IMR-90 (cell line): ENCODE measurements around the gene ACADS. TPM values are rescaled to one million over a fixed set of nuclear protein-coding genes. Genes with fewer than 3 reads are reported as not detected.

Experiments
- ATAC-seq: fragments of 200-7000 bp; cut with Tn5 transposase; 2 replicates; pipeline ENCODE4 v1.9.1; 2020; ENCODE audit warnings: low read depth, mild to moderate bottlenecking, moderate library complexity
- BruUV-seq: library from RNA; stranded (reverse); fragments of 400-500 nt; replicated peaks from 2 replicates; lab custom pipeline; 2021; lab: Mats Ljungman, UMichigan
- CTCF ChIA-PET: fragments of 300-600 bp; formaldehyde crosslinking; extraction: SDS; loops from one replicate; lab custom pipeline; 2021; ENCODE audit warnings: antibody characterized with exemption; lab: Yijun Ruan, JAX
- POLR2A ChIA-PET: fragments of 300-600 bp; sonication (Branson Sonifier 250); formaldehyde crosslinking; loops from one replicate; lab custom pipeline; 2022; ENCODE audit warnings: antibody characterized with exemption; ENCODE audit not compliant: unreplicated experiment; lab: Charles Lee
- DNase-seq: peaks from one replicate; pipeline ENCODE4 v3.0.0; 2013
- H2AFZ ChIP-seq: replicated peaks from 2 replicates; pipeline ENCODE3; 2013; ENCODE audit warnings: low read length, mild to moderate bottlenecking; ENCODE audit not compliant: poor library complexity
- H2AK5ac ChIP-seq: 2 replicates; pipeline ENCODE4 v1.6.1; 2013; ENCODE audit warnings: low read depth, low read length, inconsistent platforms
- H2AK9ac ChIP-seq: replicated peaks from 2 replicates; pipeline ENCODE3; 2013; ENCODE audit warnings: mild to moderate bottlenecking, low read depth, low read length, moderate library complexity; ENCODE audit not compliant: poor library complexity
- H2BK120ac ChIP-seq: 2 replicates; pipeline ENCODE4 v1.6.1; 2013; ENCODE audit warnings: low read depth, low read length, inconsistent platforms
- H2BK15ac ChIP-seq: 3 replicates; pipeline ENCODE4 v1.6.1; 2013; ENCODE audit warnings: low read depth, low read length, inconsistent platforms
- H2BK20ac ChIP-seq: 2 replicates; pipeline ENCODE4 v1.6.1; 2013; ENCODE audit warnings: low read depth, mild to moderate bottlenecking, inconsistent platforms, low read length, moderate library complexity
- H2BK5ac ChIP-seq: 2 replicates; pipeline ENCODE4 v1.6.1; 2013; ENCODE audit warnings: mild to moderate bottlenecking, low read depth, low read length, inconsistent platforms; ENCODE audit not compliant: poor library complexity, severe bottlenecking
- H3K14ac ChIP-seq: replicated peaks from 2 replicates; pipeline ENCODE4 v1.6.1; 2013; ENCODE audit warnings: low read depth, low read length, inconsistent platforms
- H3K18ac ChIP-seq: 2 replicates; pipeline ENCODE4 v1.6.1; 2013; ENCODE audit warnings: low read depth, low read length, control low read depth
- H3K23ac ChIP-seq: 2 replicates; pipeline ENCODE4 v1.6.1; 2013; ENCODE audit warnings: low read depth, low read length, inconsistent platforms
- H3K27ac ChIP-seq: 2 replicates; pipeline ENCODE4 v1.5.1; 2013; ENCODE audit warnings: mild to moderate bottlenecking, control low read depth, low read length; ENCODE audit not compliant: insufficient read depth
- H3K27me3 ChIP-seq: 2 replicates; pipeline ENCODE4 v1.6.1; 2013; ENCODE audit warnings: low read length; ENCODE audit not compliant: control insufficient read depth, insufficient read depth
- H3K36me3 ChIP-seq: 2 replicates; pipeline ENCODE4 v1.6.1; 2013; ENCODE audit warnings: low read length, mixed read lengths; ENCODE audit not compliant: control insufficient read depth, insufficient read depth
- H3K4ac ChIP-seq: 2 replicates; pipeline ENCODE4 v1.6.1; 2013; ENCODE audit warnings: low read depth, low read length, inconsistent platforms
- H3K4me1 ChIP-seq: 2 replicates; pipeline ENCODE4 v1.6.1; 2013; ENCODE audit warnings: low read length, mixed read lengths; ENCODE audit not compliant: control insufficient read depth, insufficient read depth
- H3K4me2 ChIP-seq: 2 replicates; pipeline ENCODE4 v1.6.1; 2013; ENCODE audit warnings: low read depth, mild to moderate bottlenecking, control low read depth, low read length, moderate library complexity
- H3K4me3 ChIP-seq: 2 replicates; pipeline ENCODE4 v1.5.1; 2013; ENCODE audit warnings: low read depth, mild to moderate bottlenecking, control low read depth, low read length, moderate library complexity; ENCODE audit not compliant: insufficient read depth
- H3K56ac ChIP-seq: 2 replicates; pipeline ENCODE4 v1.6.1; 2013; ENCODE audit warnings: low read length, inconsistent platforms; ENCODE audit not compliant: insufficient read depth; ENCODE audit errors: extremely low read depth
- H3K79me1 ChIP-seq, 2 experiments: 2 replicates each; pipeline ENCODE4 v1.6.1; 2013; ENCODE audit warnings: low read length in 2 of 2, inconsistent platforms in 1 of 2, low read depth in 1 of 2
- H3K9ac ChIP-seq: 2 replicates; pipeline ENCODE4 v1.6.1; 2013; ENCODE audit warnings: low read depth, low read length, control low read depth
- H3K9me1 ChIP-seq: 2 replicates; pipeline ENCODE4 v1.6.1; 2013; ENCODE audit warnings: low read length, inconsistent platforms; ENCODE audit not compliant: insufficient read depth
- H3K9me3 ChIP-seq: 2 replicates; pipeline ENCODE4 v1.6.1; 2013; ENCODE audit warnings: low read length; ENCODE audit not compliant: control insufficient read depth, insufficient read depth
- H4K20me1 ChIP-seq: 2 replicates; pipeline ENCODE4 v1.6.1; 2013; ENCODE audit warnings: low read length, inconsistent platforms; ENCODE audit not compliant: insufficient read depth
- H4K5ac ChIP-seq: 2 replicates; pipeline ENCODE4 v1.6.1; 2013; ENCODE audit warnings: mild to moderate bottlenecking, low read depth, low read length, control low read depth
- H4K8ac ChIP-seq, 2 experiments: 2 replicates each; pipeline ENCODE4 v1.6.1; 2013; ENCODE audit warnings: low read depth in 2 of 2, low read length in 2 of 2, control low read depth in 1 of 2, inconsistent platforms in 1 of 2
- H4K91ac ChIP-seq: 2 replicates; pipeline ENCODE4 v1.6.1; 2013; ENCODE audit warnings: low read depth, low read length, inconsistent platforms; ENCODE audit not compliant: insufficient read depth
- BHLHE40 ChIP-seq: fragments of 150-350 bp; IDR thresholded peaks from 2 replicates; pipeline ENCODE4 v1.6.1; 2016; ENCODE audit warnings: mild to moderate bottlenecking, low read depth, low read length
- CEBPB ChIP-seq: IDR thresholded peaks from 2 replicates; pipeline ENCODE4 v1.6.1; 2012; ENCODE audit warnings: low read depth, low read length, improper control_type of control experiment
- CHD1 ChIP-seq: IDR thresholded peaks from 2 replicates; pipeline ENCODE4 v1.6.1; 2012; ENCODE audit warnings: low read depth, low read length, improper control_type of control experiment
- FOS ChIP-seq: fragments of 150-350 bp; IDR thresholded peaks from 2 replicates; pipeline ENCODE4 v1.6.1; 2016; ENCODE audit warnings: low read depth, low read length
- MAFK ChIP-seq: IDR thresholded peaks from 2 replicates; pipeline ENCODE4 v1.6.1; 2012; ENCODE audit warnings: low read depth, low read length, improper control_type of control experiment
- MAZ ChIP-seq: IDR thresholded peaks from 2 replicates; pipeline ENCODE4 v1.6.1; 2012; ENCODE audit warnings: low read depth, mild to moderate bottlenecking, low read length, improper control_type of control experiment, moderate library complexity, borderline replicate concordance
- MXI1 ChIP-seq: IDR thresholded peaks from 2 replicates; pipeline ENCODE4 v1.6.1; 2012; ENCODE audit warnings: low read depth, mild to moderate bottlenecking, low read length, moderate library complexity, borderline replicate concordance
- NFE2L2 ChIP-seq: fragments of 150-350 bp; IDR thresholded peaks from 2 replicates; pipeline ENCODE4 v1.6.1; 2016; ENCODE audit warnings: low read depth, mild to moderate bottlenecking, low read length
- POLR2A ChIP-seq: IDR thresholded peaks from 2 replicates; pipeline ENCODE4 v1.6.1; 2012; ENCODE audit warnings: mild to moderate bottlenecking, low read depth, low read length
- RAD21 ChIP-seq: IDR thresholded peaks from 2 replicates; pipeline ENCODE4 v1.6.1; 2012; ENCODE audit warnings: low read length, improper control_type of control experiment
- RCOR1 ChIP-seq: IDR thresholded peaks from 2 replicates; pipeline ENCODE4 v1.6.1; 2012; ENCODE audit warnings: mild to moderate bottlenecking, low read length, improper control_type of control experiment; ENCODE audit not compliant: insufficient replicate concordance
- RFX5 ChIP-seq: IDR thresholded peaks from 2 replicates; pipeline ENCODE4 v1.8.0; 2012; ENCODE audit warnings: low read depth, mild to moderate bottlenecking, low read length, moderate library complexity
- SMC3 ChIP-seq: fragments of 150-350 bp; IDR thresholded peaks from 2 replicates; pipeline ENCODE4 v1.6.1; 2016; ENCODE audit warnings: low read depth, mild to moderate bottlenecking, antibody characterized with exemption, low read length, moderate library complexity
- WGBS, 2 experiments: methylation state at CpG; one replicate each; pipeline versions ENCODE4 v1.1.5 to v1.1.7; 2013; ENCODE audit warnings: missing lambda C conversion rate in 2 of 2; ENCODE audit not compliant: insufficient read length in 1 of 2; ENCODE audit errors: extremely low coverage in 2 of 2; 5-methylcytosine and 5-hydroxymethylcytosine counted together
- dilution Hi-C: fragments of 300-500 bp; cut with HindIII; formaldehyde crosslinking; loops from one replicate; pipeline ENCODE4 v1.14.3; 2018; ENCODE audit warnings: low sequenced_read_pairs; ENCODE audit not compliant: unreplicated experiment
- in situ Hi-C: fragments of 300-500 bp; cut with MboI; formaldehyde crosslinking; loops from 3 replicates; pipeline ENCODE4 v1.14.3; 2019; ENCODE audit warnings: low sequenced_read_pairs, inconsistent platforms, mixed read lengths
- intact Hi-C: fragments of 100-400 bp; cut with micrococcal nuclease; formaldehyde crosslinking; loops from 2 replicates; pipeline ENCODE4 v1.10.0; 2022
- polyA plus RNA-seq, 3 experiments: library from polyadenylated mRNA; depleted of rRNA; stranded (reverse); fragments of >200 nt; gene quantifications; 2 replicates each; pipeline ENCODE4 v1.2.3, GENCODE V29; 2012; ENCODE audit warnings: low replicate concordance in 1 of 3
- total RNA-seq: library from RNA; depleted of rRNA; stranded (reverse); fragments of >200 nt; gene quantifications from 2 replicates; pipeline ENCODE4 v1.2.3, GENCODE V29; 2012
- TF ChIP-seq, protein P1 (sequence below): conservative IDR thresholded peaks from 2 replicates; pipeline ENCODE4 v1.5.1; 2012; ENCODE audit warnings: mild to moderate bottlenecking, low read depth, low read length, improper control_type of control experiment
- TF ChIP-seq, protein P2 (sequence below): fragments of 150-350 bp; IDR thresholded peaks from 2 replicates; pipeline ENCODE4 v1.6.1; 2017; ENCODE audit warnings: mild to moderate bottlenecking, antibody characterized with exemption, low read length, low read depth
- TF ChIP-seq, protein P3 (sequence below): fragments of 150-350 bp; IDR thresholded peaks from 2 replicates; pipeline ENCODE4 v1.6.1; 2016; ENCODE audit warnings: low read depth, mild to moderate bottlenecking, low read length, moderate library complexity, borderline replicate concordance

Gene ACADS
- total and polyA plus RNA-seq, 2 of the 4 experiments (the other 2 are of a cell fraction), result 2.9 to 5.5 TPM

DNA sequence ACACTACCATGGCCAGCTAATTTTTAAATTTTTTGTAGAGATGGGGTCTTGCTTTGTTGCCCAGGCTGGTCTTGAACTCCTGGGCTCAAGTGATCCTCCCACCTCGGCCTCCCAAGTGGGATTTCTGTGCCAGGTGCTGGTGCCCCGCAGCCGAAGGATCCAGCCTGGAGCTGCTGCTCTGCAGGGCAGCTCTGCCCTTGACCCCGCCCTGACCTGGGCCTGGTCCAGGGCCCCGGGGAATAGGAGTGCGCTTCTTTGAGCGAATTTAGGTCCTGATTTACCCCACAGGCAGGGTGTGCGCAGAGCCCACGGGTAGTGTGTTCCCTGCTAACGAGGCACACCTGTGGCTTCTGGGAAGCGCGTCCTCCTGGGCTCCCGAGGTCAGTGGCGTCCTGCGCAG lies 15.2 kb downstream of the ACADS start:
- Histone ChIP-seq H3K18ac (no peak overlapping the region), H3K23ac (no peak overlapping the region)
- CTCF ChIA-PET, result no interaction called here

More for the DNA sequence above, 15.2 kb downstream of the ACADS start:
- no peaks in the 10 kb centered on the region; the same call in 1 of the 2 replicates for H3K36me3 ChIP-seq
- H3K27ac ChIP-seq, result no peak overlapping the region
- H2BK20ac ChIP-seq, result no peak overlapping the region
- H3K4ac ChIP-seq, result no peak overlapping the region
- ATAC-seq, result no peak
- H3K9me3 ChIP-seq, result no peaks in the 10 kb centered on the region
- no peak overlapping the region for H2AFZ ChIP-seq
- no peak overlapping the region for H4K91ac ChIP-seq
- no peaks in the 10 kb centered on the region for H3K79me1 ChIP-seq
- no peak overlapping the region for H3K14ac ChIP-seq
- H3K4me2 ChIP-seq, result no peak overlapping the region
- H3K4me3 ChIP-seq, result no peak overlapping the region
- POLR2A ChIA-PET, result no interaction called here
- no peak overlapping the region for H2AK5ac ChIP-seq
- H4K5ac ChIP-seq, result no peak overlapping the region
- H3K9ac ChIP-seq, result no peak overlapping the region
- no peaks in the 10 kb centered on the region for H3K27me3 ChIP-seq
- H3K4me1 ChIP-seq, result no peaks in the 10 kb centered on the region
- H2AK9ac ChIP-seq, result no peak overlapping the region
- intact Hi-C loops, result no loop called here
- BruUV-seq, result no TSS peak
- H2BK120ac ChIP-seq, result no peak overlapping the region
- dilution Hi-C loops, result no loop called here
- no peaks in the 10 kb centered on the region; the same call in 1 of the 2 replicates for H4K20me1 ChIP-seq
- no peaks in the 10 kb centered on the region for H3K9me1 ChIP-seq
- WGBS, 2 experiments, result 85% methylated on average over 12 of the region's 15 CpGs; no CpG with 5 or more reads in 1 of the 2 experiments
- no peak overlapping the region for H2BK15ac ChIP-seq
- TF ChIP-seq RFX5 (no peak), POLR2A (no peak), RCOR1 (no peak), NFE2L2 (no peak), BHLHE40 (no peak), CHD1 (no peak), MAZ (no peak), MAFK (no peak), CEBPB (no peak), FOS (no peak), RAD21 (no peak), MXI1 (no peak), SMC3 (no peak)
- TF ChIP-seq, protein P1, sequence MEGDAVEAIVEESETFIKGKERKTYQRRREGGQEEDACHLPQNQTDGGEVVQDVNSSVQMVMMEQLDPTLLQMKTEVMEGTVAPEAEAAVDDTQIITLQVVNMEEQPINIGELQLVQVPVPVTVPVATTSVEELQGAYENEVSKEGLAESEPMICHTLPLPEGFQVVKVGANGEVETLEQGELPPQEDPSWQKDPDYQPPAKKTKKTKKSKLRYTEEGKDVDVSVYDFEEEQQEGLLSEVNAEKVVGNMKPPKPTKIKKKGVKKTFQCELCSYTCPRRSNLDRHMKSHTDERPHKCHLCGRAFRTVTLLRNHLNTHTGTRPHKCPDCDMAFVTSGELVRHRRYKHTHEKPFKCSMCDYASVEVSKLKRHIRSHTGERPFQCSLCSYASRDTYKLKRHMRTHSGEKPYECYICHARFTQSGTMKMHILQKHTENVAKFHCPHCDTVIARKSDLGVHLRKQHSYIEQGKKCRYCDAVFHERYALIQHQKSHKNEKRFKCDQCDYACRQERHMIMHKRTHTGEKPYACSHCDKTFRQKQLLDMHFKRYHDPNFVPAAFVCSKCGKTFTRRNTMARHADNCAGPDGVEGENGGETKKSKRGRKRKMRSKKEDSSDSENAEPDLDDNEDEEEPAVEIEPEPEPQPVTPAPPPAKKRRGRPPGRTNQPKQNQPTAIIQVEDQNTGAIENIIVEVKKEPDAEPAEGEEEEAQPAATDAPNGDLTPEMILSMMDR, result no peak
- TF ChIP-seq, protein P2, sequence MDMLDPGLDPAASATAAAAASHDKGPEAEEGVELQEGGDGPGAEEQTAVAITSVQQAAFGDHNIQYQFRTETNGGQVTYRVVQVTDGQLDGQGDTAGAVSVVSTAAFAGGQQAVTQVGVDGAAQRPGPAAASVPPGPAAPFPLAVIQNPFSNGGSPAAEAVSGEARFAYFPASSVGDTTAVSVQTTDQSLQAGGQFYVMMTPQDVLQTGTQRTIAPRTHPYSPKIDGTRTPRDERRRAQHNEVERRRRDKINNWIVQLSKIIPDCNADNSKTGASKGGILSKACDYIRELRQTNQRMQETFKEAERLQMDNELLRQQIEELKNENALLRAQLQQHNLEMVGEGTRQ, result no peak
- TF ChIP-seq, protein P3, sequence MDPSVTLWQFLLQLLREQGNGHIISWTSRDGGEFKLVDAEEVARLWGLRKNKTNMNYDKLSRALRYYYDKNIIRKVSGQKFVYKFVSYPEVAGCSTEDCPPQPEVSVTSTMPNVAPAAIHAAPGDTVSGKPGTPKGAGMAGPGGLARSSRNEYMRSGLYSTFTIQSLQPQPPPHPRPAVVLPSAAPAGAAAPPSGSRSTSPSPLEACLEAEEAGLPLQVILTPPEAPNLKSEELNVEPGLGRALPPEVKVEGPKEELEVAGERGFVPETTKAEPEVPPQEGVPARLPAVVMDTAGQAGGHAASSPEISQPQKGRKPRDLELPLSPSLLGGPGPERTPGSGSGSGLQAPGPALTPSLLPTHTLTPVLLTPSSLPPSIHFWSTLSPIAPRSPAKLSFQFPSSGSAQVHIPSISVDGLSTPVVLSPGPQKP, result no peak
- H4K8ac ChIP-seq, result no peak overlapping the region
- DNase-seq, result no peak
- no peak overlapping the region for H3K56ac ChIP-seq
- no peak overlapping the region for H2BK5ac ChIP-seq
- in situ Hi-C loops, result no loop called here
